DND-41 (cell line): Measurements from ENCODE around the gene OTOS.

ENCODE experiments used
- CTCF ChIP-seq: IDR thresholded peaks from 2 replicates; pipeline ENCODE4 v1.5.1; 2012; ENCODE audit warnings: borderline replicate concordance, low read length, moderate library complexity, mild to moderate bottlenecking; ENCODE audit not compliant: poor library complexity, severe bottlenecking; ENCODE audit errors: extremely low read depth
- EZH2 ChIP-seq: IDR thresholded peaks from 3 replicates; pipeline ENCODE4 v1.6.1; 2012; ENCODE audit warnings: borderline replicate concordance, low read depth, mild to moderate bottlenecking, moderate library complexity, low read length, inconsistent platforms; ENCODE audit not compliant: severe bottlenecking

- TF ChIP-seq CTCF (no peak), EZH2 (no peak)
Observed at GRCh38 chr2:240121675-240122074, 18.8 kb downstream of the OTOS start.
